OCI-LY7 (cell line): ENCODE results near the gene ATXN1.

Experiments used
- EZH2phosphoT487 ChIP-seq: fragments of 200-600 bp; sonication (generic); IDR thresholded peaks from 2 replicates; pipeline ENCODE4 v1.6.1; 2018; ENCODE audit warnings: low read depth, borderline replicate concordance, mild to moderate bottlenecking, mixed run types, antibody characterized with exemption, low read length, moderate library complexity, mixed read lengths
- TF ChIP-seq, protein P1 (sequence below): fragments of 200-600 bp; sonication (generic); conservative IDR thresholded peaks from 2 replicates; pipeline ENCODE4 v1.5.1; 2014; ENCODE audit warnings: mild to moderate bottlenecking, antibody characterized with exemption, low read length, moderate library complexity, mixed read lengths

GRCh38 chr6:16727996-16728395 is 33.3 kb downstream of the ATXN1 start:
- TF ChIP-seq, protein P1, sequence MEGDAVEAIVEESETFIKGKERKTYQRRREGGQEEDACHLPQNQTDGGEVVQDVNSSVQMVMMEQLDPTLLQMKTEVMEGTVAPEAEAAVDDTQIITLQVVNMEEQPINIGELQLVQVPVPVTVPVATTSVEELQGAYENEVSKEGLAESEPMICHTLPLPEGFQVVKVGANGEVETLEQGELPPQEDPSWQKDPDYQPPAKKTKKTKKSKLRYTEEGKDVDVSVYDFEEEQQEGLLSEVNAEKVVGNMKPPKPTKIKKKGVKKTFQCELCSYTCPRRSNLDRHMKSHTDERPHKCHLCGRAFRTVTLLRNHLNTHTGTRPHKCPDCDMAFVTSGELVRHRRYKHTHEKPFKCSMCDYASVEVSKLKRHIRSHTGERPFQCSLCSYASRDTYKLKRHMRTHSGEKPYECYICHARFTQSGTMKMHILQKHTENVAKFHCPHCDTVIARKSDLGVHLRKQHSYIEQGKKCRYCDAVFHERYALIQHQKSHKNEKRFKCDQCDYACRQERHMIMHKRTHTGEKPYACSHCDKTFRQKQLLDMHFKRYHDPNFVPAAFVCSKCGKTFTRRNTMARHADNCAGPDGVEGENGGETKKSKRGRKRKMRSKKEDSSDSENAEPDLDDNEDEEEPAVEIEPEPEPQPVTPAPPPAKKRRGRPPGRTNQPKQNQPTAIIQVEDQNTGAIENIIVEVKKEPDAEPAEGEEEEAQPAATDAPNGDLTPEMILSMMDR: no peak
- no peak for TF ChIP-seq EZH2phosphoT487
